Measurements from ENCODE around the gene RUBCNL.
"Not testable (repeated sequence)": the region's sequence is repeated elsewhere in the genome, so short reads cannot be mapped to it uniquely, and the experiment has no call there.

RUBCNL gene

GRCh38 chr13:46377554-46377953, 9.5 kb downstream of the RUBCNL start:
- DNase-seq (ENCODE audit: low read depth): no peak
- TF ChIP-seq CTCF (conservative IDR thresholded peaks at IDR 0.05; ENCODE audit: low read depth, low read length): no peak

GRCh38 chr13:46374710-46375109, 12.3 kb downstream of the RUBCNL start:
- TF ChIP-seq CTCF (conservative IDR thresholded peaks at IDR 0.05; ENCODE audit: low read depth, low read length): no peak
- DNase-seq (ENCODE audit: low read depth): no peak
- no peak overlapping the region for H3K4me3 ChIP-seq (ENCODE audit: low read depth, low read length)

More at GRCh38 chr13:46377554-46377953, 9.5 kb downstream of the RUBCNL start:
- H3K4me3 ChIP-seq (ENCODE audit: low read depth, low read length): no peak overlapping the region

- no peak overlapping the region for H3K4me3 ChIP-seq (ENCODE audit: low read depth, low read length)
- no peak for DNase-seq (ENCODE audit: low read depth)
- no peak for TF ChIP-seq CTCF (conservative IDR thresholded peaks at IDR 0.05; ENCODE audit: low read depth, low read length)
Observed at GRCh38 chr13:46373623-46374022, 13.4 kb downstream of the RUBCNL start.

GRCh38 chr13:46372938-46373337, 14.1 kb downstream of the RUBCNL start:
- not testable (repeated sequence) for DNase-seq (ENCODE audit: low read depth); H3K4me3 ChIP-seq (ENCODE audit: low read depth, low read length)

GRCh38 chr13:46372071-46372470, 15.0 kb downstream of the RUBCNL start:
- no peak for TF ChIP-seq CTCF (conservative IDR thresholded peaks at IDR 0.05; ENCODE audit: low read depth, low read length)

GRCh38 chr13:46369506-46370277, 17.4 kb downstream of the RUBCNL start:
- no peak for TF ChIP-seq CTCF (conservative IDR thresholded peaks at IDR 0.05; ENCODE audit: low read depth, low read length)
- H3K4me3 ChIP-seq (ENCODE audit: low read depth, low read length): no peak overlapping the region
- DNase-seq (ENCODE audit: low read depth): peak; percentile 95

More at GRCh38 chr13:46372071-46372470, 15.0 kb downstream of the RUBCNL start:
- no peak for DNase-seq (ENCODE audit: low read depth)
- no peak overlapping the region for H3K4me3 ChIP-seq (ENCODE audit: low read depth, low read length)

- H3K4me3 ChIP-seq (ENCODE audit: low read depth, low read length): no peak overlapping the region
- TF ChIP-seq CTCF (conservative IDR thresholded peaks at IDR 0.05; ENCODE audit: low read depth, low read length): no peak
- peak; percentile 32 for DNase-seq (ENCODE audit: low read depth)
Observed at GRCh38 chr13:46367617-46368327, 19.3 kb downstream of the RUBCNL start.

Data from choroid plexus epithelial cell (primary cell).